GM12878 (cell line): ENCODE results near the gene PPP1R1B. TPM values are rescaled to one million over a fixed set of nuclear protein-coding genes. Genes with fewer than 3 reads are reported as not detected.

Experiments
- ATAC-seq: fragments of 200-7000 bp; cut with Tn5 transposase; 3 replicates; pipeline ENCODE4 v1.9.1; 2020; ENCODE audit warnings: mild to moderate bottlenecking, moderate library complexity
- BruUV-seq: library from RNA; stranded (reverse); fragments of 400-500 nt; replicated peaks from 2 replicates; lab custom pipeline; 2021; lab: Mats Ljungman, UMichigan
- CTCF ChIA-PET: fragments of 300-600 bp; sonication (Branson Sonifier 250); formaldehyde crosslinking; extraction: SDS; loops from one replicate; lab custom pipeline; 2021; ENCODE audit warnings: inconsistent platforms; lab: Yijun Ruan, JAX
- POLR2A ChIA-PET: fragments of 350-600 bp; formaldehyde crosslinking; extraction: SDS; loops from one replicate; lab custom pipeline; 2021; ENCODE audit warnings: inconsistent platforms; lab: Charles Lee
- RAD21 ChIA-PET: fragments of 300-600 bp; sonication (Branson Sonifier 250); formaldehyde crosslinking; loops from one replicate; lab custom pipeline; 2023; ENCODE audit warnings: antibody characterized with exemption; ENCODE audit not compliant: unreplicated experiment; lab: Charles Lee
- SMC1A ChIA-PET: fragments of 300-600 bp; sonication (Branson Sonifier 250); formaldehyde crosslinking; loops from one replicate; lab custom pipeline; 2023; ENCODE audit not compliant: unreplicated experiment, uncharacterized antibody; lab: Charles Lee
- DNase-seq: peaks from one replicate; pipeline ENCODE4 v3.0.0-alpha.2; 2011; ENCODE audit warnings: low read depth, low spot score
- FAIRE-seq: peaks from 3 replicates; lab custom pipeline; 2011; peaks lifted over from hg19 to GRCh38; lab: Jason Lieb, UNC
- H2AFZ ChIP-seq: 2 replicates; pipeline ENCODE4 v1.6.0; 2011; ENCODE audit warnings: low read depth, low read length, control low read depth; ENCODE audit not compliant: control insufficient read depth
- H3K27ac ChIP-seq: 2 replicates; pipeline ENCODE4 v1.5.1; 2011; ENCODE audit warnings: control low read depth; ENCODE audit not compliant: control insufficient read depth, insufficient read depth
- H3K27me3 ChIP-seq, 2 experiments: replicated peaks in 1 of 2; 2 replicates each; pipeline versions ENCODE4 v1.6.0 to v1.6.1; 2011; ENCODE audit warnings: low read length in 1 of 2; ENCODE audit not compliant: control insufficient read depth in 2 of 2, insufficient read depth in 2 of 2
- H3K36me3 ChIP-seq, 2 experiments: 2 replicates each; pipeline ENCODE4 v1.5.1; 2011; ENCODE audit warnings: low read length in 1 of 2; ENCODE audit not compliant: control insufficient read depth in 2 of 2, insufficient read depth in 2 of 2
- H3K4me1 ChIP-seq: 2 replicates; pipeline ENCODE4 v1.6.1; 2011; ENCODE audit warnings: mild to moderate bottlenecking, low read length, moderate library complexity, mixed read lengths; ENCODE audit not compliant: control insufficient read depth, insufficient read depth
- H3K4me2 ChIP-seq: 2 replicates; pipeline ENCODE4 v1.6.0; 2011; ENCODE audit warnings: control low read depth; ENCODE audit not compliant: control insufficient read depth, insufficient read depth
- H3K4me3 ChIP-seq: fragments of 200-600 bp; sonication (generic); 2 replicates; pipeline ENCODE4 v1.5.1; 2016
- H3K79me2 ChIP-seq: 2 replicates; pipeline ENCODE4 v1.6.0; 2011; ENCODE audit warnings: low read length; ENCODE audit not compliant: control insufficient read depth, insufficient read depth
- H3K9ac ChIP-seq: 2 replicates; pipeline ENCODE4 v1.8.0; 2011; ENCODE audit warnings: low read length, control low read depth, mixed read lengths; ENCODE audit not compliant: control insufficient read depth, insufficient read depth
- H3K9me3 ChIP-seq: replicated peaks from 3 replicates; pipeline ENCODE4 v1.5.1; 2011; ENCODE audit warnings: mild to moderate bottlenecking, low read length; ENCODE audit not compliant: control insufficient read depth, insufficient read depth
- H4K20me1 ChIP-seq: 2 replicates; pipeline ENCODE4 v1.6.0; 2011; ENCODE audit not compliant: control insufficient read depth, insufficient read depth
- ASH2L ChIP-seq: fragments of 300-600, 200-600 bp; sonication (generic); IDR thresholded peaks from 2 replicates; pipeline ENCODE4 v1.6.1; 2017; ENCODE audit warnings: low read depth, mild to moderate bottlenecking, borderline replicate concordance
- ATF7 ChIP-seq: fragments of 450-650 bp; IDR thresholded peaks from 2 replicates; pipeline ENCODE4 v1.6.1; 2016; ENCODE audit warnings: low read depth, mild to moderate bottlenecking
- DPF2 ChIP-seq: fragments of 450-650 bp; IDR thresholded peaks from 2 replicates; pipeline ENCODE4 v1.6.1; 2017; ENCODE audit warnings: mild to moderate bottlenecking
- E2F4 ChIP-seq: IDR thresholded peaks from 2 replicates; pipeline ENCODE4 v1.6.1; 2012; ENCODE audit warnings: low read depth, low read length, improper control_type of control experiment
- IRF4 ChIP-seq: IDR thresholded peaks from 2 replicates; pipeline ENCODE4 v1.6.1; 2011; ENCODE audit warnings: low read depth, low read length
- ZBTB33 ChIP-seq: fragments of 450-650 bp; IDR thresholded peaks from 2 replicates; pipeline ENCODE4 v1.6.1; 2017; ENCODE audit warnings: mild to moderate bottlenecking
- WGBS: methylation state at CpG from one replicate; pipeline ENCODE4 v1.1.6; 2016; ENCODE audit warnings: low lambda C conversion rate; ENCODE audit not compliant: insufficient replicate concordance, insufficient coverage; ENCODE audit errors: missing lambda C conversion rate; 5-methylcytosine and 5-hydroxymethylcytosine counted together
- in situ Hi-C: fragments of 300-500 bp; cut with MboI; formaldehyde crosslinking; loops from 9 replicates; pipeline ENCODE4 v1.14.3; 2018; ENCODE audit warnings: mixed read lengths
- intact Hi-C: fragments of 100-400 bp; cut with micrococcal nuclease; formaldehyde crosslinking; loops from one replicate; pipeline ENCODE4 v1.14.2; 2022; ENCODE audit not compliant: unreplicated experiment
- polyA plus RNA-seq, 11 experiments: library from polyadenylated mRNA; depleted of rRNA in 4 of 11; unstranded in 6 of 11; stranded (reverse) in 5 of 11; fragments of >200 nt; fragmentation: Nextera tagmentation in 4 of 11; fragmentation: Illumina TruSeq in 1 of 11; extraction: Ambion mirVana in 4 of 11; extraction: Trizol in 1 of 11; gene quantifications; 1 replicate in 1 of 11; 2 replicates in 10 of 11; pipeline versions ENCODE4 v1.2.1 to v1.2.3, GENCODE V29; 2011 to 2016; ENCODE audit warnings: inconsistent platforms in 2 of 11, missing spikeins in 2 of 11, low read depth in 1 of 11
- total RNA-seq, 4 experiments: library from RNA; depleted of rRNA in 3 of 4; stranded (reverse); fragments of >200 nt in 3 of 4; fragmentation: Illumina TruSeq in 1 of 4; extraction: Trizol in 1 of 4; gene quantifications; 2 replicates each; pipeline versions ENCODE4 v1.2.1 to v1.2.3, GENCODE V29; 2013 to 2021
- TF ChIP-seq, protein P1 (sequence below): IDR thresholded peaks from 2 replicates; pipeline ENCODE4 v1.6.1; 2011; ENCODE audit warnings: borderline replicate concordance, low read depth, mild to moderate bottlenecking, moderate library complexity, mixed read lengths, low read length; ENCODE audit not compliant: insufficient read depth; ENCODE audit errors: extremely low read length

PPP1R1B gene
- total and polyA plus RNA-seq, 10 of the 15 experiments (the other 5 are each of a cell fraction or from before 2014, with no cell fraction given) = 0.08 TPM; not detected in 9

GRCh38 chr17:39663340-39663687 is 36.6 kb downstream of the PPP1R1B start:
- POLR2A ChIA-PET = no interaction called here
- Histone ChIP-seq H3K4me2 (no peak overlapping the region), H3K4me3 (no peak overlapping the region), H3K4me1 (peaks cover 6% of the 10 kb centered on the region; the same call in 1 of the 2 replicates), H3K9me3 (no peaks in the 10 kb centered on the region), H2AFZ (no peak overlapping the region), H3K36me3 (peaks cover 6 to 21% of the 10 kb centered on the region in 2 experiments; a peak in 3 of 4 replicates), H3K27me3 (peaks cover 3 to 4% of the 10 kb centered on the region in 2 experiments; a peak in 3 of 4 replicates), H3K27ac (no peak overlapping the region), H4K20me1 (no peaks in the 10 kb centered on the region; the same call in 1 of the 2 replicates), H3K9ac (no peak overlapping the region), H3K79me2 (no peaks in the 10 kb centered on the region)
- CTCF ChIA-PET = interaction anchor here (1.6 to 1.7 kb wide), 2 partner anchors 9 kb away, joined by 4 to 10 read pairs; no protein-coding TSS in a partner anchor
- RAD21 ChIA-PET = no interaction called here
- intact Hi-C loops (no loop called here), in situ Hi-C loops (no loop called here)
- FAIRE-seq (no peak), ATAC-seq (no peak), DNase-seq (no peak)
- SMC1A ChIA-PET = no interaction called here
- TF ChIP-seq DPF2 (no peak), IRF4 (no peak), ZBTB33 (no peak), E2F4 (no peak), ASH2L (no peak), ATF7 (no peak)
- TF ChIP-seq, protein P1, sequence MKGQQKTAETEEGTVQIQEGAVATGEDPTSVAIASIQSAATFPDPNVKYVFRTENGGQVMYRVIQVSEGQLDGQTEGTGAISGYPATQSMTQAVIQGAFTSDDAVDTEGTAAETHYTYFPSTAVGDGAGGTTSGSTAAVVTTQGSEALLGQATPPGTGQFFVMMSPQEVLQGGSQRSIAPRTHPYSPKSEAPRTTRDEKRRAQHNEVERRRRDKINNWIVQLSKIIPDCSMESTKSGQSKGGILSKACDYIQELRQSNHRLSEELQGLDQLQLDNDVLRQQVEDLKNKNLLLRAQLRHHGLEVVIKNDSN = no peak
- no CpG with 5 or more reads among the region's 4 CpGs for WGBS
- BruUV-seq = no TSS peak
